AG04449 (cell line): ENCODE data around the gene AACS.
"Not testable (repeated sequence)": the region's sequence is repeated elsewhere in the genome, so short reads cannot be mapped to it uniquely, and the experiment has no call there.

ENCODE experiments used
- CTCF ChIA-PET: fragments of 350-600 bp; formaldehyde crosslinking; extraction: SDS; loops from one replicate; lab custom pipeline; 2021; ENCODE audit warnings: antibody characterized with exemption; lab: Yijun Ruan, JAX
- POLR2A ChIA-PET: fragments of 400-600, 350-600 bp; formaldehyde crosslinking; extraction: SDS; loops from one replicate; lab custom pipeline; 2020; ENCODE audit warnings: antibody characterized with exemption, inconsistent platforms; lab: Yijun Ruan, JAX
- DNase-seq: peaks from one replicate; pipeline ENCODE4 v3.0.0-alpha.2; 2010; ENCODE audit warnings: low read depth, low spot score
- H3K4me3 ChIP-seq: 2 replicates; pipeline ENCODE4 v1.5.1; 2011; ENCODE audit warnings: low read depth, mild to moderate bottlenecking, control low read depth, low read length
- CTCF ChIP-seq: IDR thresholded peaks from one replicate; pipeline ENCODE4 v1.5.1; 2011; ENCODE audit warnings: mild to moderate bottlenecking, moderate library complexity, low read length, control low read depth, inconsistent platforms; ENCODE audit not compliant: insufficient read depth; ENCODE audit errors: missing control alignments

Gene AACS

GRCh38 chr12:125100551-125101434 is 35.6 kb downstream of the AACS start:
- H3K4me3 ChIP-seq = no peak overlapping the region
- POLR2A ChIA-PET = no interaction called here
- DNase-seq = no peak
- no peak for TF ChIP-seq CTCF
- CTCF ChIA-PET = no interaction called here

- DNase-seq = no peak
- no peak overlapping the region for H3K4me3 ChIP-seq
- ChIA-PET POLR2A (no interaction called here), CTCF (no interaction called here)
- no peak for TF ChIP-seq CTCF
Observed at GRCh38 chr12:125104982-125105381, 39.7 kb downstream of the AACS start.

- no peak for DNase-seq
- ChIA-PET POLR2A (no interaction called here), CTCF (no interaction called here)
- H3K4me3 ChIP-seq = no peak overlapping the region
- TF ChIP-seq CTCF = no peak
Observed at GRCh38 chr12:125105600-125105999, 40.4 kb downstream of the AACS start.

GRCh38 chr12:125110641-125111360 is 45.6 kb downstream of the AACS start:
- H3K4me3 ChIP-seq = no peak overlapping the region
- peak; percentile 31 for DNase-seq
- ChIA-PET POLR2A (no interaction called here), CTCF (interaction anchor here (0.8 kb wide), 1 partner anchor 45 kb away, joined by 3 read pairs; no protein-coding TSS in a partner anchor)
- no peak for TF ChIP-seq CTCF

GRCh38 chr12:125111403-125111802 is 46.2 kb downstream of the AACS start:
- POLR2A ChIA-PET = no interaction called here
- CTCF ChIA-PET = no interaction called here

GRCh38 chr12:125112614-125113013 is 47.4 kb downstream of the AACS start:
- CTCF ChIA-PET, DNase-seq, POLR2A ChIA-PET, H3K4me3 ChIP-seq: not testable (repeated sequence)

More at GRCh38 chr12:125111403-125111802, 46.2 kb downstream of the AACS start:
- no peak for DNase-seq
- TF ChIP-seq CTCF = no peak
- H3K4me3 ChIP-seq = no peak overlapping the region
